GM12892 (cell line): ENCODE data around the gene ADAMTS12.

Experiments used
- POLR2A ChIP-seq: IDR thresholded peaks from 2 replicates; pipeline ENCODE4 v1.6.1; 2011; ENCODE audit warnings: low read depth, low read length, control low read depth
- POLR2AphosphoS5 ChIP-seq: IDR thresholded peaks from 2 replicates; pipeline ENCODE4 v1.6.1; 2011; ENCODE audit warnings: low read depth, low read length, control low read depth

- TF ChIP-seq POLR2AphosphoS5 (no peak), POLR2A (no peak)
Observed at GRCh38 chr5:33641744-33642505, 249.9 kb downstream of the ADAMTS12 start.
